Measurements from ENCODE around the gene BHLHE23. TPM values are rescaled to one million over a fixed set of nuclear protein-coding genes. Genes with fewer than 3 reads are reported as not detected.

BHLHE23 gene
- total RNA-seq, 1 experiment from 2014 or later: not detected

DNA sequence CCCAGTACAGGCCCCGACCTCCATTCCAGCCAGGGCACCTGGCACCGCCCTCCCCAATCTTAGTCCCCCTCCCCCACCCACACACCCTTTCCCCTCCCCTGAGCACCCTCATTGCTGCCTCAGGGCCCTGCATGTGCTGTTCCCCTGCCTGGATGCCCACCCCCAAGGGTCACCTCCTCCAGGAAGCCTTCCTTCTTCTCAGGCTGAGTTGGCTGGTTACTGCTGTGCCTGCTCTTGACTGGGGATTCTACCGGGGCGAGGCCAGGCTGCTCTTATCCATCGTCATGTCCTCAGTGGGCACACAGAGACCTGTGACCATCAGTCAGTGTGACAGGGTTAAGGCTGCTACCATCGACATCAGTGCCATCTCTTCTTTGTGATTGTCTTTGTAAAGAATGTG, 23.6 kb downstream of the BHLHE23 start:
- Mint-ChIP-seq H3K27ac (ENCODE audit: low read depth, unreplicated experiment) (no peak overlapping the region), H3K4me1 (ENCODE audit: insufficient read depth, unreplicated experiment) (no peaks in the 10 kb centered on the region), H3K9me3 (ENCODE audit: unreplicated experiment) (no peaks in the 10 kb centered on the region), H3K4me3 (ENCODE audit: unreplicated experiment) (no peak overlapping the region), H3K36me3 (ENCODE audit: insufficient read depth, unreplicated experiment) (peaks cover 6% of the 10 kb centered on the region), H3K27me3 (ENCODE audit: insufficient read depth, unreplicated experiment) (peaks cover 57% of the 10 kb centered on the region)
- CTCF ChIA-PET: no interaction called here
- intact Hi-C loops (cut with micrococcal nuclease): no loop called here
- POLR2A ChIA-PET: no interaction called here
- DNase-seq (ENCODE audit: unreplicated experiment): no peak
- no TSS peak for BruUV-seq (replicated peaks)
- TF ChIP-seq, protein P1, sequence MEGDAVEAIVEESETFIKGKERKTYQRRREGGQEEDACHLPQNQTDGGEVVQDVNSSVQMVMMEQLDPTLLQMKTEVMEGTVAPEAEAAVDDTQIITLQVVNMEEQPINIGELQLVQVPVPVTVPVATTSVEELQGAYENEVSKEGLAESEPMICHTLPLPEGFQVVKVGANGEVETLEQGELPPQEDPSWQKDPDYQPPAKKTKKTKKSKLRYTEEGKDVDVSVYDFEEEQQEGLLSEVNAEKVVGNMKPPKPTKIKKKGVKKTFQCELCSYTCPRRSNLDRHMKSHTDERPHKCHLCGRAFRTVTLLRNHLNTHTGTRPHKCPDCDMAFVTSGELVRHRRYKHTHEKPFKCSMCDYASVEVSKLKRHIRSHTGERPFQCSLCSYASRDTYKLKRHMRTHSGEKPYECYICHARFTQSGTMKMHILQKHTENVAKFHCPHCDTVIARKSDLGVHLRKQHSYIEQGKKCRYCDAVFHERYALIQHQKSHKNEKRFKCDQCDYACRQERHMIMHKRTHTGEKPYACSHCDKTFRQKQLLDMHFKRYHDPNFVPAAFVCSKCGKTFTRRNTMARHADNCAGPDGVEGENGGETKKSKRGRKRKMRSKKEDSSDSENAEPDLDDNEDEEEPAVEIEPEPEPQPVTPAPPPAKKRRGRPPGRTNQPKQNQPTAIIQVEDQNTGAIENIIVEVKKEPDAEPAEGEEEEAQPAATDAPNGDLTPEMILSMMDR (IDR thresholded peaks at IDR 0.05; ENCODE audit: unreplicated experiment): no peak

GRCh38 chr20:62982124-62983075, 24.4 kb downstream of the BHLHE23 start:
- ChIA-PET POLR2A (no interaction called here), CTCF (interaction anchor here (0.6 to 0.7 kb wide), 2 partner anchors 9 to 633 kb away, joined by 3 to 4 read pairs; no protein-coding TSS in a partner anchor)
- Mint-ChIP-seq H3K4me1 (ENCODE audit: insufficient read depth, unreplicated experiment) (no peaks in the 10 kb centered on the region), H3K27me3 (ENCODE audit: insufficient read depth, unreplicated experiment) (peaks cover 59% of the 10 kb centered on the region), H3K27ac (ENCODE audit: low read depth, unreplicated experiment) (no peak overlapping the region), H3K9me3 (ENCODE audit: unreplicated experiment) (no peaks in the 10 kb centered on the region), H3K36me3 (ENCODE audit: insufficient read depth, unreplicated experiment) (peaks cover 6% of the 10 kb centered on the region), H3K4me3 (ENCODE audit: unreplicated experiment) (no peak overlapping the region)
- TF ChIP-seq, protein P1 (IDR thresholded peaks at IDR 0.05; ENCODE audit: unreplicated experiment): no peak
- intact Hi-C loops (cut with micrococcal nuclease): no loop called here
- DNase-seq (ENCODE audit: unreplicated experiment): no peak
- BruUV-seq (replicated peaks): no TSS peak

DNA sequence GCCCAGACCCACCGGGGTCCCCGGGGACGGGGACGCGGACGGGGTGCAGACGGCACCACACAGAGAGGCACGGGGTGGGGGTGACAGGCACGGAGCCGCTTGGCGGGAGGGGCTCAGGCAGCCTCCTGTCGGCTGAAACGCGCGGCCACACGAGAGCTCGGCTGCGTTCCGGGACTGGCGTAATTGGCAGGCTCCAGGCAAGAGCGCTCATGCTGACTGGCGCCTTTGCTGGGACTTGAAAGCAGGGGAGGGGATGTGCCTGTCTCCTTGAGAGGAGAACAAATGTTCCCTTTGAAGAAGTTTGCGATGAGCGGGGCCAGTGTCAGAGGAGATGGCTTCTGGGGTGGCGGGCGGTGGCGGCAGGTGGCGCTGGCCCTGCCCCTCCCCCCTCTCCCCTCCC, 25.8 kb downstream of the BHLHE23 start:
- intact Hi-C loops (cut with micrococcal nuclease): no loop called here
- TF ChIP-seq, protein P1 (IDR thresholded peaks at IDR 0.05; ENCODE audit: unreplicated experiment): no peak
- Mint-ChIP-seq H3K4me3 (ENCODE audit: unreplicated experiment) (no peak overlapping the region), H3K27ac (ENCODE audit: low read depth, unreplicated experiment) (no peak overlapping the region), H3K27me3 (ENCODE audit: insufficient read depth, unreplicated experiment) (peaks cover 59% of the 10 kb centered on the region), H3K9me3 (ENCODE audit: unreplicated experiment) (no peaks in the 10 kb centered on the region), H3K4me1 (ENCODE audit: insufficient read depth, unreplicated experiment) (no peaks in the 10 kb centered on the region), H3K36me3 (ENCODE audit: insufficient read depth, unreplicated experiment) (peaks cover 6% of the 10 kb centered on the region)
- no peak for DNase-seq (ENCODE audit: unreplicated experiment)
- ChIA-PET CTCF (interaction anchor here (1.2 to 2.2 kb wide), 2 partner anchors 9 to 28 kb away, joined by 3 to 11 read pairs; no protein-coding TSS in a partner anchor), POLR2A (interaction anchor here (0.7 kb wide), 1 partner anchor 113 kb away, joined by 3 read pairs; no protein-coding TSS in a partner anchor)
- BruUV-seq (replicated peaks): no TSS peak

DNA sequence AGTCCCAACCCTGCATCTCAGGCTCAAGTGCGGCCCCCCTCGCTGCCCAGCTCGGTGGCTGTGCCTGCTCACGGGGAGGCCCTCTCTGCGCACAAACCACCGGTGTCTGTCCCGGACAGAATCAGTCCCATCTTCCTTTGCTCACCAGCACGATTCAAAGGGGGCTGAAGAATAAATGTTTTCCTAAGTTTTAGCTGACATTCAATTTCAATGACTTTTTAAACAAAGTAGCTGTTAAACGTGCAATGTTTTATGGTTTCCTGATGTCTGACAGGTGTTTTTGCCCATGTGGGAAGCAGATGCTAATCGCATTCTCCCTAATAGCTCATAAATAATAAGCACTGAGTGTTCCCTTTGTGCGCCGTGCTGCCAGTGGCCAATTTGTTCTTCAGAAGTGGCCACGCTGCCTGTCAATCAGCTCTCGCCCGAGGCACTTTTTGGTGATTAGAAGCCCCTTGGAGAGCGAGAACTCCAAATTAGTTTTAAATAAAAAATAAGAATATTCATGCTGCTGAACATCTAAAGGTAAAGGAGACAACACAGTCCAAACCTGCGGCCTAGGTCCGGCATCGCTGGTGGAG, 26.3 kb downstream of the BHLHE23 start:
- H3K36me3 Mint-ChIP-seq (ENCODE audit: insufficient read depth, unreplicated experiment): peaks cover 6% of the 10 kb centered on the region
- H3K4me3 Mint-ChIP-seq (ENCODE audit: unreplicated experiment): no peak overlapping the region
- peaks cover 59% of the 10 kb centered on the region for H3K27me3 Mint-ChIP-seq (ENCODE audit: insufficient read depth, unreplicated experiment)
- intact Hi-C loops (cut with micrococcal nuclease): no loop called here
- TF ChIP-seq, protein P1 (IDR thresholded peaks at IDR 0.05; ENCODE audit: unreplicated experiment): no peak
- no peak overlapping the region for H3K27ac Mint-ChIP-seq (ENCODE audit: low read depth, unreplicated experiment)
- ChIA-PET CTCF (interaction anchor here (0.6 to 2.2 kb wide), 5 partner anchors 8 to 231 kb away, joined by 3 to 11 read pairs (median 3); no protein-coding TSS in a partner anchor), POLR2A (interaction anchor here (0.7 to 1.0 kb wide), 2 partner anchors 31 to 113 kb away, joined by 3 read pairs; no protein-coding TSS in a partner anchor)
- no TSS peak for BruUV-seq (replicated peaks)
- no peaks in the 10 kb centered on the region for H3K9me3 Mint-ChIP-seq (ENCODE audit: unreplicated experiment)
- DNase-seq (ENCODE audit: unreplicated experiment): no peak
- H3K4me1 Mint-ChIP-seq (ENCODE audit: insufficient read depth, unreplicated experiment): no peaks in the 10 kb centered on the region
